ENCODE data around the gene TPP1.

- peak; percentile 45 to 59 (median 56) for TF ChIP-seq CTCF (IDR thresholded peaks at IDR 0.05)
- TF ChIP-seq POLR2A (IDR thresholded peaks at IDR 0.05): no peak
Observed at GRCh38 chr11:6667733-6668374, 48.6 kb upstream of the TPP1 start.
